Mesodermal cell (in vitro differentiated cells): ENCODE data around the gene KCNMB2.

Source experiments
- H3K27ac ChIP-seq: 2 replicates; pipeline ENCODE4 v1.7.0; 2013; ENCODE audit warnings: mild to moderate bottlenecking, low read depth, low read length, moderate library complexity; ENCODE audit not compliant: severe bottlenecking
- H3K36me3 ChIP-seq: 2 replicates; pipeline ENCODE4 v1.7.1; 2013; ENCODE audit warnings: mild to moderate bottlenecking, low read length, moderate library complexity; ENCODE audit not compliant: control insufficient read depth, insufficient read depth
- H3K4me1 ChIP-seq: one replicate; pipeline ENCODE4 v1.7.1; 2013; ENCODE audit warnings: mild to moderate bottlenecking, low read length; ENCODE audit not compliant: insufficient read depth, control insufficient read depth, poor library complexity, severe bottlenecking
- H3K4me3 ChIP-seq: 2 replicates; pipeline ENCODE4 v1.7.0; 2013; ENCODE audit warnings: low read length, control low read depth, mild to moderate bottlenecking; ENCODE audit not compliant: insufficient read depth, poor library complexity, severe bottlenecking; ENCODE audit errors: extremely low read depth
- H3K9me3 ChIP-seq: 2 replicates; pipeline ENCODE4 v1.7.1; 2013; ENCODE audit warnings: mild to moderate bottlenecking, low read length, moderate library complexity; ENCODE audit not compliant: control insufficient read depth
- WGBS, 2 experiments: methylation state at CpG; one replicate each; pipeline ENCODE4 v1.1.5; 2013; ENCODE audit warnings: missing lambda C conversion rate in 2 of 2; ENCODE audit not compliant: insufficient coverage in 2 of 2; 5-methylcytosine and 5-hydroxymethylcytosine counted together

The KCNMB2 gene

GRCh38 chr3:178754852-178755510, 218.7 kb downstream of the KCNMB2 start:
- Histone ChIP-seq H3K9me3 (no peaks in the 10 kb centered on the region), H3K4me1 (no peaks in the 10 kb centered on the region), H3K4me3 (no peak overlapping the region), H3K27ac (no peak overlapping the region), H3K36me3 (no peaks in the 10 kb centered on the region)
- 80 to 94% methylated on average over 6 to 7 of the region's 7 CpGs for WGBS, 2 experiments

- H3K4me1 ChIP-seq = no peaks in the 10 kb centered on the region
- H3K9me3 ChIP-seq = no peaks in the 10 kb centered on the region
- H3K4me3 ChIP-seq = no peak overlapping the region
- 69 to 100% methylated on average over 1 to 2 of the region's 4 CpGs for WGBS, 2 experiments
- no peaks in the 10 kb centered on the region for H3K36me3 ChIP-seq
- H3K27ac ChIP-seq = no peak overlapping the region
These were observed 224.8 kb downstream of the KCNMB2 start for GRCh38 chr3:178761024-178761423.

GRCh38 chr3:178761461-178761860, 225.2 kb downstream of the KCNMB2 start:
- Histone ChIP-seq H3K9me3 (no peaks in the 10 kb centered on the region), H3K36me3 (no peaks in the 10 kb centered on the region), H3K4me3 (no peak overlapping the region), H3K4me1 (no peaks in the 10 kb centered on the region), H3K27ac (no peak overlapping the region)
- 100% methylated on average over 1 of the region's 3 CpGs; no CpG with 5 or more reads in 1 of the 2 experiments for WGBS, 2 experiments

GRCh38 chr3:178762385-178762784, 226.1 kb downstream of the KCNMB2 start:
- no peaks in the 10 kb centered on the region for H3K4me1 ChIP-seq
- 100% methylated on average over 1 of the region's 1 CpG for WGBS, 2 experiments
- no peaks in the 10 kb centered on the region for H3K36me3 ChIP-seq
- no peak overlapping the region for H3K4me3 ChIP-seq
- no peaks in the 10 kb centered on the region for H3K9me3 ChIP-seq
- no peak overlapping the region for H3K27ac ChIP-seq

- no peaks in the 10 kb centered on the region for H3K36me3 ChIP-seq
- H3K4me1 ChIP-seq = no peaks in the 10 kb centered on the region
- H3K9me3 ChIP-seq = no peaks in the 10 kb centered on the region
- H3K4me3 ChIP-seq = no peak overlapping the region
- 81% methylated on average over 4 of the region's 6 CpGs; no CpG with 5 or more reads in 1 of the 2 experiments for WGBS, 2 experiments
- H3K27ac ChIP-seq = no peak overlapping the region
These were observed 229.2 kb downstream of the KCNMB2 start for GRCh38 chr3:178765472-178765871.

- Histone ChIP-seq H3K4me1 (no peaks in the 10 kb centered on the region), H3K27ac (no peak overlapping the region), H3K36me3 (no peaks in the 10 kb centered on the region), H3K9me3 (no peaks in the 10 kb centered on the region), H3K4me3 (no peak overlapping the region)
These were observed 231.3 kb downstream of the KCNMB2 start for GRCh38 chr3:178767581-178767980.

GRCh38 chr3:178768072-178768864, 232.0 kb downstream of the KCNMB2 start:
- Histone ChIP-seq H3K36me3 (no peaks in the 10 kb centered on the region), H3K27ac (no peak overlapping the region), H3K4me3 (no peak overlapping the region), H3K9me3 (no peaks in the 10 kb centered on the region), H3K4me1 (no peaks in the 10 kb centered on the region)
- WGBS, 2 experiments = 60 to 66% methylated on average over 3 to 4 of the region's 5 CpGs

GRCh38 chr3:178771511-178771910, 235.3 kb downstream of the KCNMB2 start:
- Histone ChIP-seq H3K36me3 (no peaks in the 10 kb centered on the region), H3K4me1 (no peaks in the 10 kb centered on the region), H3K4me3 (no peak overlapping the region), H3K27ac (no peak overlapping the region), H3K9me3 (no peaks in the 10 kb centered on the region)
- 77 to 83% methylated on average over 3 of the region's 3 CpGs for WGBS, 2 experiments

- WGBS, 2 experiments = 80 to 92% methylated on average over 2 of the region's 4 CpGs
These were observed 236.5 kb downstream of the KCNMB2 start for GRCh38 chr3:178772746-178773145.

GRCh38 chr3:178773358-178773757, 237.1 kb downstream of the KCNMB2 start:
- H3K27ac ChIP-seq = no peak overlapping the region
- no CpG with 5 or more reads among the region's 1 CpG for WGBS, 2 experiments
- H3K36me3 ChIP-seq = no peaks in the 10 kb centered on the region
- H3K9me3 ChIP-seq = no peaks in the 10 kb centered on the region
- H3K4me1 ChIP-seq = no peaks in the 10 kb centered on the region
- H3K4me3 ChIP-seq = no peak overlapping the region

More at GRCh38 chr3:178772746-178773145, 236.5 kb downstream of the KCNMB2 start:
- no peaks in the 10 kb centered on the region for H3K9me3 ChIP-seq
- H3K4me1 ChIP-seq = no peaks in the 10 kb centered on the region
- no peak overlapping the region for H3K27ac ChIP-seq
- H3K4me3 ChIP-seq = no peak overlapping the region
- H3K36me3 ChIP-seq = no peaks in the 10 kb centered on the region
